HG03342 (cell line): ENCODE measurements around the gene SH3BGRL3.

Experiments
- ATAC-seq: cut with Tn5 transposase; IDR thresholded peaks from one replicate; pipeline ENCODE4 v1.9.1; 2021; ENCODE audit warnings: mild to moderate bottlenecking, moderate library complexity; ENCODE audit not compliant: unreplicated experiment

SH3BGRL3 gene

GRCh38 chr1:26277261-26277661 lies 2.6 kb upstream of the SH3BGRL3 start:
- no peak for ATAC-seq

- no peak for ATAC-seq
These were observed 2.2 kb upstream of the SH3BGRL3 start for GRCh38 chr1:26277719-26278118.

GRCh38 chr1:26278303-26278702 lies 1.6 kb upstream of the SH3BGRL3 start:
- ATAC-seq: no peak

GRCh38 chr1:26278724-26279455 lies 996 bp upstream of the SH3BGRL3 start:
- no peak for ATAC-seq

- no peak for ATAC-seq
These were observed 602 bp downstream of the SH3BGRL3 start for GRCh38 chr1:26280333-26281042.

GRCh38 chr1:26281091-26281958 lies 1.4 kb downstream of the SH3BGRL3 start:
- ATAC-seq: no peak

- ATAC-seq: no peak
These were observed 2.1 kb downstream of the SH3BGRL3 start for GRCh38 chr1:26281971-26282370.

GRCh38 chr1:26282401-26282918 lies 2.6 kb downstream of the SH3BGRL3 start:
- no peak for ATAC-seq

GRCh38 chr1:26283279-26283853 lies 3.5 kb downstream of the SH3BGRL3 start:
- no peak for ATAC-seq

- ATAC-seq: no peak
These were observed 4.1 kb downstream of the SH3BGRL3 start for GRCh38 chr1:26283871-26284596.

- ATAC-seq: no peak
These were observed 4.9 kb downstream of the SH3BGRL3 start for GRCh38 chr1:26284597-26285347.

- no peak for ATAC-seq
These were observed 5.6 kb downstream of the SH3BGRL3 start for GRCh38 chr1:26285366-26286063.

- no peak for ATAC-seq
These were observed 6.2 kb downstream of the SH3BGRL3 start for GRCh38 chr1:26286064-26286416.

- ATAC-seq: peak; percentile 36
These were observed 7.3 kb downstream of the SH3BGRL3 start for GRCh38 chr1:26287033-26287711.

- ATAC-seq: no peak
These were observed 7.9 kb downstream of the SH3BGRL3 start for GRCh38 chr1:26287811-26288210.

- ATAC-seq: no peak
These were observed 8.5 kb downstream of the SH3BGRL3 start for GRCh38 chr1:26288311-26288941.

GRCh38 chr1:26289158-26290059 lies 9.5 kb downstream of the SH3BGRL3 start:
- ATAC-seq: no peak
